Central memory CD4-positive, alpha-beta T cell (primary cell): ENCODE measurements around the gene DMKN.
A peak's percentile ranks its signal among the peaks of the same experiment; 100 is the strongest.

ENCODE experiments used
- DNase-seq: peaks from one replicate; pipeline ENCODE4 v3.0.0; 2022

DMKN gene

DNA sequence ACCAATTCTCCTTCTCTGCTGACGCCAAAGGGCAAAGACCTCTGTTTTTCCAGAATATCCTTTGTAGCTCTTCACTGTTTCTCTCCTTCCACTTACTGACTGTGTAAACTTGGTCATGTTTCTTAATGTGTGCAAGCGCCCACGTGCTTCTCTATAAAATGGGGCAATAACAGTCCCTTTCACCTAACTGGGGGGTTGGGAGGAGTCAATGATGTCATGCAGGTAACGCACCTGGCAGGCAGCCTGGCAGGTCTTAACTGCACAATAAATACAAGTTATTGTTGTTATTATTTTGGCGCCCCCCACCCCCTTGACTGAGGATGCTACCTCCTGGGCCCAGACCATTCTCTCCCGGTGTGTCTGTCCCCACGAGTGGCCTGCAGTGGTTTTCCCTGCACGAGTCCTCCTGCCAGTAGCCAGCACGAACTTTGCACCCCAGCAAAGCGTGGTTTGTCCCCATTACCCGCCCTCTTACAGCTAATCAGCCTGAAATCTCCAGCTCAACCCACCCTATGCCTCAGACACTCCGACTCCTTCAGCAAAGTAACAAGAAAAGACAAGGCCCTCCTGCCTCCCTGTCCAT lies 9.4 kb upstream of the DMKN start:
- no peak for DNase-seq

GRCh38 chr19:35521124-35521743 lies 7.8 kb upstream of the DMKN start:
- no peak for DNase-seq

- DNase-seq: no peak
These were observed 5.8 kb upstream of the DMKN start for GRCh38 chr19:35519291-35519690.

DNA sequence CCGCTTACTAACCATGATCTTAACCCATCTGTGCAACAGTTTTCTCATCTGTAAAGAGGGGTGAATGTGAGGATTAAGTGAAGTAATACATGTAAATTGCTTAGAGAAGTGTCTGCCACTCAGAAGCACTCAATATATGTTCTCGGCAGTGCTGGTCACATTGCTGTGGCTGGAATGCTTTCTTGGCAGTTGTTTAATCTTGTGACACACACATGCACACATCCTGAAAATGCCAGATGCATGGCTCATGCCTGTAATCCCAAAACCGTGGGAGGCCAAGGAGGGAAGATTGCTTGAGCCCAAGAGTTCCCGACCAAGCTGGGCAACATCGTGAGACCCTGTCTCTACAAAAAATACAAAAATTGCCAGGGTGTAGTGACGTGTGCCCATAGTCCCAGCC lies 4.9 kb upstream of the DMKN start:
- no peak for DNase-seq

- DNase-seq: no peak
These were observed 3.9 kb upstream of the DMKN start for GRCh38 chr19:35517342-35517741.

DNA sequence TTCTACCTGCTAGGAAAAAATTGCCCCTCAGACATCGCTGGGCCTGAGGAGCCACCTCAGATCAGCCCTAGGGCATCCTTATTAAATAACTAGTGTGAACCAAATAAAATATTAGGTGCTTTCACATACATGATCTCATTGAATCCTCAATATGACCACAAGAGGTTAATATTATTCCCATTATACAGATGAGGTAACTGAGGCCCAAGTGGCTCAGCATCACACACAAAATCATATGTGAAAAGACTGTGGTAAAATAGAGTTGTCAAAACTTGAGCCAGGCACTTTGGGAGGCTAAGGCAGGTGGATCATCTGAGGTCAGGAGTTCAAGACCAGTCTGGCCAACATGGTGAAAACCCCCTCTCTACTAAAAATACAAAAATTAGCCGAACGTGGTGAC lies 2.9 kb upstream of the DMKN start:
- no peak for DNase-seq

GRCh38 chr19:35514282-35514809 lies 897 bp upstream of the DMKN start:
- no peak for DNase-seq

- no peak for DNase-seq
These were observed 420 bp downstream of the DMKN start for GRCh38 chr19:35512831-35513627.

GRCh38 chr19:35511337-35511736 lies 2.1 kb downstream of the DMKN start:
- DNase-seq: no peak

GRCh38 chr19:35510626-35510964 lies 2.9 kb downstream of the DMKN start:
- no peak for DNase-seq

DNA sequence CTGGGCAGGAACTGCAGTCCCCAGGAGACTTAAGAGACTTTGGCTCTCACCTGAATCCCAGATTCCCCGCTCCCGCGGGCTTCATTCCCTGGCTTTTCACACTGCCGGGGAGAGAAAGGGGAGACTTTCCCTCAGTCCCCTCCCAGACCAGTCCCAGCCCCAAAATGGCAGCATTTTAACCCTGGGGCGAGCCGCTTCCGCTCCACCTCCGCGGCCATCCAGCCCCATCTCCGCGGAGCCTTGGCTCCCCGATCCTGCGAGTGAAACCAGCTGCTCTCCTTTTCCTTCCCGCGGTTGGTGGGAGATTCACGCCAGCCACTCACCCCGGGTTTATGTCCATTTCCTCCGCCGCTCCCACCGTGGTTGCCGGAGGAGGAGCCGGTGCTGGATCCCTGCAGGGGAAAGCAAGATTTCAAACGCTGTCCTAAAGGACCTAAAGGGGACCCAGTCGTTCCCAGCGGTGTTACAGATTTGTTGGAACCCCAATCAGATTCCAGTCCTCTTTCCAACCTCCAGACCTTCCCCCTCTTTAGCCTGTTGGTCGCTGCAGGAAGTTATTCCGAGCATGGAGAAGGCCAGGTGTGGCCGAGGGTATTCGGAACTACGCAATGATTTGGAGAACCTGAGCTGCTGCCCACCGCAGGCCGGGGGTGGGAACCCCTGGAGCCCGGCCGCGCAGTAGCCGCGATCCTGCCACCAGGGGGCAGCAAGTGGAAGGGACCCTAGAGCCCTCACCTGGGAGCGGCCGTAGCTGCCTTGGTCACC lies 3.4 kb downstream of the DMKN start:
- peak; percentile 50 for DNase-seq

DNA sequence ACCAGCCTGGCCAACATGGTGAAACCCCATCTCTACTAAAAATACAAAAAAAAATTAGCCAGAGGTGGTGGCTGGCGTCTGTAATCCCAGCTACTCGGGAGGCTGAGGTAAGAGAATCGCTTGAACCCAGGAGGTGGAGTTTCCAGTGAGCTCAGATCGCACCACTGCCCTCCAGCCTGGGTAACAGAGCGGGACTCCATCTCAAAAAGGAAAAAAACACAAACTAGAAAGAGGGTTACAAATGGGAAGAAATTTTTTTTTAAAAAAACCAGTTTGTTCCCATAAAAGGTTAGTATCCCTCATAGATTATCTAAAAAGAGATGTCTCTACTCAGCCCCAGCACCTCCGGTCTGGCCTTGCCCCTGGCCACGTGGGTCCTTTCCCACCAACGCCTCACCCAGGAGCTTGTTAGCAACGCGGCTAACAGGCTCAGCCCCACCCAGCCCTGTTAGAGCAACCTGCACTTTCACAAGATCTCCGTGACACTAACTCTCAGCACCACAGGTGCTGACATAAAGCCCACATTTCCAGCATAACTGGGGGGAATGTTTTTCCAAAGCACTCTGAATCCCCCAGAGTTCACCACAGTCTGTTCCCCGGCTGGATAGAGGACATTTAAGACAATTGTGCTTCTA lies 4.3 kb downstream of the DMKN start:
- peak; percentile 23 for DNase-seq

GRCh38 chr19:35508129-35508528 lies 5.3 kb downstream of the DMKN start:
- no peak for DNase-seq

DNA sequence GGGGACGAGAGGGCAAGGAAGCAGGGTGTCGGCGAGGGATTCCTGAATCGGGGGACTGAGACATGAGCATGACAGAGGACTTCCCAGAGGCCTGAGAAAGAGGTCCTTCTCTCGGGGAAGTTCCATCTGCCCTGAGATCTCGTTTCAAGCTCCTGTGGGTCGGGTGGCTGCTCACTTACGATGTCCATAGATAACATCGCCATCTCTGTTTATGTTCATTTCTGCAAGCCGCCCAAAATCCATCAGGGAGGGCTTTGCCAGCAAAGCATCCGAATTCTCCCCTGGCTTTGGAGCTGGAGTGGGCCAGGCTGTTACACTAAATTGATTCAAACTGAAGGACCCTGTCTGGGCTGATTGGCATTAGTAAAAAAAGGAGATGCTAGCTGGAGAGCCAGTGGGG lies 5.9 kb downstream of the DMKN start:
- no peak for DNase-seq

- no peak for DNase-seq
These were observed 7.4 kb downstream of the DMKN start for GRCh38 chr19:35506011-35506410.

DNA sequence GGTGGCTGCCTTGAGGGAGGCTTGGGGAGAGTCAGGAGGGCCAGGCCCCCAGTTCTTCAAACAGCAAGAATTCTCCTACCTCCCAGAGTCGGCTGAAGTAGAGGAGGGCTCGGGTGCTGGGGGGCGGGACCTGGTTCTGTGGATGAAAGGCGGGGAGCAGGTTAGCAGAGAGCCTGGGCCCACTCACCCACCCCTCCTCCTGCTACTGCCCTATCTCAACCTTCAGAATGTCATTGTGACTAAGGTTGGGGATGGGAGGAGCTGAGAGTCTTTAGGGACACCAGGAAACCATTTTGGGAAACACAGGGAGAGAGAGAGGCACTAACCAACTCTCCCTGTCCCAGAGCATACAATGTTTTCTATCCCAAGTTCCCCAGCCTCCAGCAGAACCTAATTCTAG lies 10.7 kb downstream of the DMKN start:
- no peak for DNase-seq

DNA sequence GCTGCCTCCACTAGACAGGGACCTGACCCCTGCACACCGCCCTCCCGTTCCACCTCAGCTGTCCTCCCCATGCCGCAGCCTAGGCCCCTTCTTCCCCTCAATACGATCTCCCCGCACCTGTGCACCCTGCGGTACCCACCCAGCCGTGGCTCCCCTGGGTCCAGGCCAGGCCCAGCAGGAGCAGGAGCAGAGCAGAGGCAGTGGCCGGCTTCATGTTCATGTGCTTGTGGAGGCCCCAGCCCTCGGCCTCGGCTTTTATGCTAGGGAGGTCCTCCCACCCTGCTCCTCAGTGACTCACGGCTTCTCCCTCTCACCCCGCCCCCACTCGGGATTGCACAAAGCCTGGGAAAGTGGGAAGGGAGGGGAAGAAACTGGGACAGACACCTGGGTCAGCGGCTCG lies 11.8 kb downstream of the DMKN start:
- DNase-seq: no peak

GRCh38 chr19:35500611-35501010 lies 12.8 kb downstream of the DMKN start:
- no peak for DNase-seq

GRCh38 chr19:35498984-35499527 lies 14.4 kb downstream of the DMKN start:
- DNase-seq: no peak

- DNase-seq: no peak
These were observed 15.2 kb downstream of the DMKN start for GRCh38 chr19:35498220-35498619.

- no peak for DNase-seq
These were observed 16.0 kb downstream of the DMKN start for GRCh38 chr19:35497406-35497805.
